UCSD-AML1 (cell line): ENCODE measurements around the gene ADORA1.
A peak's percentile ranks its signal among the peaks of the same experiment; 100 is the strongest.

ENCODE experiments used
- DNase-seq: peaks from one replicate; lab custom pipeline; 2025; ENCODE audit not compliant: unreplicated experiment; lab: John Stamatoyannopoulos, UW

ADORA1 gene

DNA sequence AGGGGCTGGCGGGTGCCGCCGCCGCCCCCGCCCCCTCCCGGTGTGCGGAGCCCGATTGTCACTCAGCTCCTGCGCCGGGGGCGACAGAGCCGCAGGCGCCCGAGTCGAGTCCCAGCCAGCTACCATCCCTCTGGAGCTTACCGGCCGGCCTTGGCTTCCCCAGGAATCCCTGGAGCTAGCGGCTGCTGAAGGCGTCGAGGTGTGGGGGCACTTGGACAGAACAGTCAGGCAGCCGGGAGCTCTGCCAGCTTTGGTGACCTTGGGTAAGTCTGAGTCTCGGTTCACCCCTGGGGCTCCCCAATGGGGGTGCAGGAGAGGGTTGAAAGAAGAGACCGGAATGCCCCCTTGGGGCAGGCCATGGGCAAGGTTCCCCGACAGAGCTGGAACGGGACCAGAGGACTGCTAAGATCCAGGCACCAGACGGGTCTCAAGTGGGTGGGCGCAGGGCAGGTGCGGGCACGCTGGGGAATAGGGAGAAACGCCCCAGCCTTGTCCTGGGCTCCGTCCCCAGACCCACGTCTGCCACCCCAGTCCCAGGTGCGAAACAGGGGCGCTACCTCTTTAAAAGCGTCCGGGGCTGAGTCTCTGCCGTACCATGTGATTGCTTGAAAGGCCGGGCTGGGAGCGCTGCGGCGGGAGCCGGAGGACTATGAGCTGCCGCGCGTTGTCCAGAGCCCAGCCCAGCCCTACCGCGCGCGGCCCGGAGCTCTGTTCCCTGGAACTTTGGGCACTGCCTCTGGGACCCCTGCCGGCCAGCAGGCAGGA is at the start of gene ADORA1:
ADORA1 (plus strand) TSS at position 61 of the 765 bp plus-strand sequence. CDS start 1,116 bp downstream, outside the sequence.
- no peak for DNase-seq

DNA sequence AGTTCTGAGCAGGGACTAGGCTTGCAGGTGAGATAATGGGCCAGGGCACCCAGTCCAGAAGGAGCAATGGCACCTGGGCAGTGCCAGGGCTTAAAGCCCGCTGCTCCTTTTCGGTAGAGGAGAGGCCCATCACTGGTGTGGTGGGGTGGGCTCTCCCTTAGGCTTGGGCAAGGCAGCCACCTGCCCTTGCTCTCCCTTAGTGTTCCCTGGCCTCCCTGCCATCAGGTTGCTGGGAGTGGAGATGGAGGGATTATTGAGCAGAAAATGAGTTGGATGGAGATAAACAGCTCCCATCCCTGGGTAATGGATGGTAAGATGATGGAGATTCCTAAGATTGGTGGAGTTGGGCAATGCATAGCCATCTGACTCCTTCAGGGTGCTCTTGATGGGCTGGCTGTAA is 49.6 kb upstream of the ADORA1 start:
- DNase-seq: no peak

DNA sequence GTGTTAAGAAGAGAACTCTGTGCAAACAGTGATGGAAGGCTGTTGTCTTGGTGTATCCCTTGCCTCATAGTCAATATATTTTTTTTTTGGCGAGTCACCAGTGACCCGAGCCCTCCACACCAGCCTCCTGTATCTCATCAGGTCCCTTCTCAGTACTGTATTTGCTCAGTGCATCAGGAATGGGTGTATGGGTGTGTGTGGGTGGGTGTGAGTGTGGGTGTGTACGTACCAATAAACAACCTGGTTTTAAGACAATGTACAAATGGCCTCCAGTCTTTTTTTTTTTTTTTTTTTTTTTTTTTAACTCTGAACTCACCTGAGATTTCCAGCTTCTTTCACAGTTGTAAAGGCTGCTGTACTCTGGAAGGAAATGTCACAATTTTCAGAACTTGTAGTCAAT is 49.0 kb upstream of the ADORA1 start:
- DNase-seq: no peak

DNA sequence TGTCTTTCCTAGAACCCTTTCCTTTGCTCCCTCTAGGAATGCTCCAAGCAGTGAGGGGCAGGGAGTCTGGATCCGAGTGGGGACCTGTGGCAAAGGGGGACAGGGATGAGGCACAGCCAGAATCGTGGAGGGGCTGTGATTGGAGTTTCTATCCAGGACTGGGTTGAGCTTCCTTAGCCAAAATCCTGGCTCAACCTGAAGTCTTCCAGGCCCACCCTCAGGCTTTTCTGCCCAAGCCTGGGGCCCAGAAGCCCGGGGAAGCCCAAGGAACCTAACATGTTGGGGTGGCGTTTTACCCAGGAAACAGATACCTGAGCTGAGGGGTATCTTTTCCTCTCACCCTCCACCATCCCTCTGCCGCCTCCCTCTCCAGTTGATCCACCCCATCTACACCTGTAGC is 47.1 kb upstream of the ADORA1 start:
- DNase-seq: no peak

DNA sequence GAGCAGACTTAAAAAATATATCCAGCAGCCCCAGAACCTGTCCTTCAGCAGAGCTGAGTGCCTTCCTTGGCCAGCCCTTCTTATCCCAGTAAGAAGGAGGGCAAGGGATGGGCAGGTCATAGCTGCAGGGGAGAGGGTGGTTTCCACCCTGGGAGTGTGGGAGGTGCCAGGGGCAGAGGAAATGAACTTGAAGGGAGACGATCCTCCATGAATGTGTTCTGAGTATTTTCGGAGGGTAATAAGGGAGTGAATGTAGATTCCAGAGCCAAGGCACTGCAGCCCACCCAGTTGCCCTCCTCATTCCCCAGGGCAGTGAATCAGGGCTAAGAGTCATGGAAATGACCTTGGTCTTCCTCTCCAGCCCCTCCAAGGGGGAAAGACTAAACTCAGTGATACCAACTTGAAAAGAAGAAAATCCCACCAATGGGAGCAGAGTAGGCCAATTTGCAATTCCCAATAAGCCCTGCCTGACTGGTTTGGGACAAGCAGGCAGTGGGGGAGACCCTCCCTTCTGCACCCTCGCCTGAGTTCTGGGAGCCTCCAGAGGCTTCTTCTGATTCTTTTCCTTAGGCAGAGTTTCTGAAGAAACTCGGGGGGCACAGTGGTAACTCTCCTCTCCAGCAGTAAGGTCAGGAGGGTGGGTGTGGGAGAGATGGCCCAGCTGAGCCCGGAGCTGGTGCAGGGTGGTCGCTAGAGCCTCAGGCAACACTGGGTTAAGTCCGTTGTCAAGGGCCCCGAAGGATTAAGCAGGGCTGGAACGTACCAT is 45.9 kb upstream of the ADORA1 start:
- DNase-seq: no peak

DNA sequence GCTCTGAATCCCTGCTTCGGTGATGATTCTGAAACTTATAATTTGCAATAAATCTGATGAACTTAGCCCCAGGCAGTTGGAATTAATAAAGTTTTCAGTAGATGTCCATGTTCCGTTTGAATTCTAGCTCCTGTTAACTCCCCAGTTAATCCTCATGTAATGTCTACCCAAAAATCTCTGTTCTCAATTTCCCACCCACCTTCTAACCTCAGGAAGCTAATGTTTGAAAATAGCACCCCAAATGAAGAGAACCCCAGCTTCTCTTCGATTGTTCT is 45.4 kb upstream of the ADORA1 start:
- no peak for DNase-seq

DNA sequence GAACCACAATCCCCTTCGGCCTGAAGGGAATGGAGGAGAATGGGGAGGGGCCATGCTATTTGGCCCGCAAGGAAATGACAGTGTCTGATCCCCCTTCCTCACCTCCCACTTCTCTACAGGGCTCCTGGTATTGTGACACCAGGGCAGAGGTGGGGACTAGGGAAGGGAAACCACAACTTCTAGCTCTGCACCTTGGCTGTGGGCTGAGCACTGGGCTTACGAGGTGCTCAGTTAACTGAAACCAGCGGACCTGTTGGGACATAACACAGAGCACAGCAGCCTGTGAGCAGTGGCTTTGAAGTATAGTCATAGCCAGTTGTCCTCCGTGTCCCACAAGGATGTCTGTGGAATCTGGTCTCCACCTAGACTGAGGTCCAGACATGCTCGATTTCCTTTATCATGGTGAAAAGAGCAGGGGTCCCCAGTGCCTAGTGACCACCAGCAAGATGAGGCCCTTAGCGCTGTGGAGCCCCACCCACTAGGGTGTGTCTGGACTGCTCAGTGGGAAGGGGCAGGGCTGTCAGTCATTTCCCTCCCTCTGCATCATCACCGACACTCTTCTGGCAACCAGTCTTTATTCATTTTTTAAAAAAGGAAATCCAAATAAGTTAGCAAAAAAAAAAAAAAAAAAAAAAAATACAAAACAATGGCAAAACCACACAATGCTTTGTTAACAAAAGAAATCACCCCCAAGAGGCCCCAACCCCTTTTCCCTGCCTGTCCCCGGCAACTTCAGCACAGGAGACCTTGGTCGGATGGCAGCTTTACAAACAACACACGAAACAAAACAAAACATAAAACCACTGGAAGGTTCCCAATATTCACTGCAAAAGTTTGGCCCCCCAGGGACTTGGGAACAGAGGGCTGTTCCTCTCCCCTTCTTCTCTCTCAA is 44.7 kb upstream of the ADORA1 start:
- no peak for DNase-seq

DNA sequence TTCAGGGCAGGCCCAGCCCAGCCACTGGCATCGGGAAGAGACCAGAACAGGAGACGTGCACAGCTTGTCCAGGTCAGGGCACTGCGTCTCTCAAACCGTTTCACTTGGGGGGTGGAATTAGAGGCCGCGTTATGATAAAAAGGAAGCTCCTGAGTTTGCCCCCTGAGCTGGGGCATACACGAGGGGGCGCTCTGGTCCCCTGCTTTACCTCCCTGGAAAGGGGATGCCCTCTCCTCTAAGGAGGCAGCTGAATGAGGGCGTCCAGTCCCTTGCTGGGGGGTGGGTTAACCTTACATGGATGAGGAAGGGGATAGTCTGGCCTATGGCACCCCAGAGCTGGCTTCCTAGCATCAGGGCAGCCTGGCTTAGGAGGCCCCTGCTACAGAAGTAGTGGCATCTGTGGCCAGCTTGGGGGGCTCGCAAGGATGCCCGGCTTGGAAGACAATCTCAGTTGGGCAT is 44.0 kb upstream of the ADORA1 start:
- DNase-seq: no peak

DNA sequence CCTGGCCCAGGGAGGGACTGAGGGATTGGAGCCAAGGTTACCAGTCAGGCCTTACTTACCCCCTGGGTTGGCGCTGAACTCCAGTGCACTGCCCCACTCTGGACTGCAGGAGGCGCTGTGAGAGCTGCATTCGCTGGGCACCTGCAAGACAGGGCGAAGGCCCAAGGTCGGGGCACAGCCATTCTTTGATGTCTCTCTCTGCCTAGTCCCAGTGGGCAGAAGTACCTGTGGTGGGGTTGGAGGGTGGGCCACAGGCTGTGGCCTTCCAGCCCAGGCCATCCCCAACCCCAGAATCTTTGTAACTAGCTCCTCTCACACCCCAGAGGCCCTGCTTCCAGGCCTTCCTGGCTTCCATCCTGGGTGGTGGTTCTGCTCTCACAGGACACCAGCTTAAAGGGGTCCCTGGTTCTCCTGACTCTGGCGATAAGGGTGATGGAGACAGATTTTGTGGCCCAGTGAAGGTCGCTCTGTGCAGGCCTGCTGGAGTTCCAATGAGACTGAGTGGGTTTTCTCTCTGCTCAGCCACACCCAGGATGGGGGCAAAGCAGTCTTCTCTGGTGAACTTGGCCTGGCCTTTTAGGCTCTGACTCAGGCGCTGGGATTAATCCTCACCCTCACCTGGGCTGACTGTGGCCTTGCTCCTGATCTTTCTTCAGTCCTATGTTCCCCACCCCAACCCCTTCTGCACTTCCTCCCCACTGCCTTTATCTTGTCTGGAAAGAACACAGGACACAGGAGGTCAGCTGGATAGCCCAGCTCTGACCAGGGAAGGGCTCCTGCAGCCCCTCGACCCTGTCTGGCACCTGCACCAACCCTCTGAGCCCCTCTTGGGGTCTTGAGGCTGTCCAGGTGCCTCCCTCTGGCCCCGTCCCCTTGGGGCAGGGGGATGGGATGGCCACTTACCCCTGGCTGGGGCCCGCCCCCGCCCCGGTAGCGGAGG is 42.7 kb upstream of the ADORA1 start:
- peak; percentile 49 for DNase-seq

DNA sequence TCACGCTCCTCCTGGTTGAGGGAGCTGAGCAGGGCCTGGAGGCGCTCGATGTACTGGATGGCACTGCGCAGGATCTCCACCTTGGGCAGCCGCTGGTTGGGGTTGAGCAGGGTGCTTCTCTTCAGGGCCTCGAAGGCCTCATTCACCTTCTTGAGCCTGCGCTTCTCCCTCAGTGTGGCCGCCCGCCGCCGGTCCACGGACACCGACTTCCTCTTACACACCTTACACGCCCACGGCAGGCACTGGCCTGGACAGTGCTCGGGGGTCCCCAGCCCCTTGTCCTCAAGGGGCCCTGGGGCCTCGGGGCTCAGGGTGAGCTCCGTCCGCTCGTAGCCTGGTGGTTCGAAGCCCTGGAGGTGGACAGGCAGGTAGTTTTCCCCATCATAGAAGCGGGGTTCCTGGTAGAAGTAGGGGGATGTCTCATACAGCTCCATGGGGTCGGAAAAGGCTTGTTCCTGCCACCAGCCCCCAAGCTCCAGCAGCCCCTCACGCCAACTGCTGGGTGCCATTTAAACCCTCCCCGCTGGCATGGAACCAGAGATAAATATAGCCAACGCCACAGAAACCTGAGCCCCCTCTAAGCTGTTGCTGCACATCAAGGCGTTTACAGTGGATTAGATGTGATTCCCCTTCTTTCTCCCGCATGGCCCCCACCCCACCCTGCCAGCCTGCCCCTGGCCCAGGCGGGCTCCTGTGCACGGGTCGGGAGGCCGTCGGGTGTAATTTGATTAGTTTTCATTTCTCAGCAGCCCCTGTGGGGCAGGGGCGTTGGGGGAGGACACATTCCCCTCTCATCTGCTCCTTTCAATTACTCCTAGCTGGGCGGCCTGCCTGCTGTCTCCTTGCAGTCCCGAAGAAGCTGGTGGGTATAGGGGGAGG is 41.8 kb upstream of the ADORA1 start, which contains the start of gene MYOG:
MYOG (minus strand) TSS at position 485 of the 879 bp plus-strand sequence; CDS start at position 434, 51 bp downstream.
- no peak for DNase-seq

DNA sequence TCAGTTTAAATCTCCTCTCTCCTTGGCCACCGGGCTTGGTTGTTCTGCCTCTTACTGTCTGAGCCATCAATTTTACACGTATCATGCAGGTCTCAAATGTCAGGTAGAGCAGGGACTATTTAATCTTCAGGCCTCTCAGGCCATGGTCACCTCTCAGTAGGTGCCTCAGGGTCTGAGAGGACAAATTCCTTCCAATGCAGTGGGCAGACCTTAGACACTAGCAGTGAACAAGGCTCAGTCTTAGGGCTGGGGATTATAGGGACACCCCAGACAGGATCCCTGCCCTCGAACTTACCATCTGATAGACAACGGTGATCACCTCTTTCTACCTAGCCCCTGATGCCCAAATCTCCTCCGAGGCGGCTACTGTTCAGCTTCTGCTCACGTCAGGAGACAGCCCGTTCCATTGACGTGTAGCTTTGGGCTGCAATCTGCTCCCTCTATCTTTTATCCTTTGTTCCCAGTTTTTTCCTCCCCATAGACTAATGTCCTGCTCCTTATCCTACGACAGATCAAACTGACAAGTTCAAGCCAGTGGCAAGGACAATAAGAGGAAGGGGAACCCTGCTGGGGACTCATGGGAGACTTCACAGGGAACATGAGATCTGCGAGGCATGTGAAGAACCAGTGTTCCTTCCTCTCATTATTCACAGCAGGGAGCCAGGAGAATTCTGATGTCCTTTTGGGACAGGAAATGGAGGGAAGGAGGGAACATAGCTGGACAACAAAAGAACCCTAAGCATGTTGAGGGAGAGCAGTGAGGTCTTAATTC is 40.3 kb upstream of the ADORA1 start:
- no peak for DNase-seq

DNA sequence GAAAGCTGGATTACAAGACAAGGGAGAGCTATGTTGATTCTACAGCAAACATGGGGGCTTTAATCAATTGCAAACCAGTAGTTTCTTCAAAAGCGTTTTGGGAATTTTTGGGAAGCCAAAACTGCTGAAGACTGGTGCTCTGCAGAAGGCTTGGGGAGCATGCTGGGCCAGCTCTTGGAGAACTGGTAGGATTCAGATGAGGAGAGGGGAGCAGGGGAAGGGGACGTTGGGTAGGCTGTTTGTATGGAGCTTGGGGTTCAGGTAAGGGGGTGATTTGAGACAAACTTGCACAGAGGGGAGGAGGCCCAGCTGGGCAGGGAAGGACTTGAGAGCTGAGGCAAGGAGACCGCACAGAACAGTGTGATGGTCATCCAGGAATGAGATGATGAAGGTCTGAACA is 39.1 kb upstream of the ADORA1 start:
- DNase-seq: no peak

DNA sequence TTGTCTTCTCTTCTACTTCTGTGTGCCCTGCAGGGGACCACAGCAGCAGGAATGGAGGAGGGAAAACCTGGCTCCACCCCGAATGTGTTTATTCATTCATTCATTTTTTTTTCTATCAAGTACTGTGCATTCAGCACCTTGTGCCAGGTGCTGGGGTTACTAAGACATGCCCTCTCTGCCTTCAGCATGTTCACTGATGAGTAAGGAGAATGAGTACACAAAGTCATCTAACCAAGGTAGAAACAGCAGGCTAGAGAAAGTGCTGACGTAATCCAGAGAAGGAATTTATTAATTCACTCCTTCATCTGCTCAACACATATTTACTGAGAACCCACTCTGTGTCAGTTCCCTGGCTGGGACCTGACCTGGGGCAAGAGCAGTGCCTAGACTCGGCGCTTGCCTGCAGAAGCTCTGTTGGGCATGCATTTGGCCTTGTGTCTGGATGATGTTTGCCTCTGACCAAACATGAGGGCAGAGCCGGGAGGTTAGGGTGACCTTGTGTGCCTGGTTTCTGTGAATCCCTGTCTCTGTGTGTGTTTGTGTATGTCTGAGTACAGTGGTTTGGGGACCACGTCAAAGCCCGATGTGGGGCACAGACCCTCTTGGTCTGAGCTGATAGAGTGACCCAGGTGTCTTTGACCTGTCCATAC is 38.4 kb upstream of the ADORA1 start:
- no peak for DNase-seq

DNA sequence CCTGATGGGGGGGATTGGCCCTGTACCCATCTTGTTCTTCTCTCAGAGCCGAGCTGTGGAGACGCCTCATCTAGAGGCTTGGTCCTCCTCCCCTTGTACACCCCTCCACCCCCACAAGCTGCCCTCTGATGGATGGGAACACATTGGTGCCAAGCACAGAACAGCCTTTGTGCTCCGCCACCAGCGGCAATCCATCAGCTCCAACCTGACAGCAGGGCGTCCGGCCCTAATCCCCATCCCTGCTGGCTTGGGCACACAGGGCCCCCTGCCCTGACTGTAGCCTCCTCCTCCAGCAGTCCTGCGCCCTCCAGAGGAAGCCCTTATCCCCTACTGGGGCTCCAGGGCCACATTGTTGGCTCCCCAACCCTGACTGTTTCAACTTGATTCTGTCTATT is 37.9 kb upstream of the ADORA1 start:
- no peak for DNase-seq

DNA sequence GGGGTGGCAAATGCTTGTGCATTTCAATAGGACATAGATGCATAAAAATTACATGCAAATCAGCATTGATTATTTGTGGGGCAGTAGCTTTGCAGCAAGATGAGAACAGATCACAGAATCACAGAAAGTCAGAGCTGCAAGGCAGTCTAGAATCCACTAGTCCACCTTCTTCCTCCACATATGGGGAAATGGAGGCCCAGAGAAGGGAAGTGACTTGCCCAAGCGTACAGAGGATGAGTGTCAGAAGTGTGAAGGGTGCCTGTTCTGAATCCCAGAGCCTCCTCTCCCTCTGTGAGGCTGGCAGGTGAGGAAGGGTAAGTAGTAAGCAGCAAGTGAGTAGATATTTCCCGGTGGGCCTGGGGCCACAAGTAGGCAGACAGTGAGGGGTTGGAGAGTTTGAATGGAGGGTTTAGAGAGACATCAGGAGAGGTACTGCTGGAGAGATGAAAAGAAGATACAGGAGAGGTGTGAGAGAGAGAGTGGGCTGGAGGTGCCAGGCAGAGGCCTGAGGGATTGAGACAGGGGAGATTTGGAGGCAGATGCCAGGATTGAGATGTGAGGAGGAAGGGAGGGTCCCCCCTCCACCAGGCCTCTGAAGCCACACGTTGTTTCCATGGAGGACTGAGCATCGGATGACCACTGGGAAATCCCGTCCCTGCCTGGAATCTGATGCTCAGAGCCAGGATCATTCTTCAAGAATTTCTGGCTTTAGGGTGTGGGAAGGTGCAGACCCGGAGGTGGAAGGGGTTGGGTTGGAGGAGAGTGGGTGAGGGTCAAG is 36.9 kb upstream of the ADORA1 start:
- no peak for DNase-seq

DNA sequence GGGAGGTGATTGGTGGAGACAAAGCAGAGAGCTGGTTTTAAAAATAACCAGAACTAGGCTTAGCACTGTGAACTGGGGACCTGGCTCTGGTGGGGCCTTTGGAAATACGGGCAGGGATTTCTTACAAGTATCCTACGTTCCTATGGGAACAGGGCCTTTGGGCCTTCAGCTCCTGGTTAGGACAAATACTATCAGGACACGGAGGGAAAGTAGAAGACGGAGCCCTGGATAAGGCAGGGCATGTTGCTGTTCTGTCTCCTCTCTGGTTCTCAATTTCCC is 36.4 kb upstream of the ADORA1 start:
- DNase-seq: no peak

DNA sequence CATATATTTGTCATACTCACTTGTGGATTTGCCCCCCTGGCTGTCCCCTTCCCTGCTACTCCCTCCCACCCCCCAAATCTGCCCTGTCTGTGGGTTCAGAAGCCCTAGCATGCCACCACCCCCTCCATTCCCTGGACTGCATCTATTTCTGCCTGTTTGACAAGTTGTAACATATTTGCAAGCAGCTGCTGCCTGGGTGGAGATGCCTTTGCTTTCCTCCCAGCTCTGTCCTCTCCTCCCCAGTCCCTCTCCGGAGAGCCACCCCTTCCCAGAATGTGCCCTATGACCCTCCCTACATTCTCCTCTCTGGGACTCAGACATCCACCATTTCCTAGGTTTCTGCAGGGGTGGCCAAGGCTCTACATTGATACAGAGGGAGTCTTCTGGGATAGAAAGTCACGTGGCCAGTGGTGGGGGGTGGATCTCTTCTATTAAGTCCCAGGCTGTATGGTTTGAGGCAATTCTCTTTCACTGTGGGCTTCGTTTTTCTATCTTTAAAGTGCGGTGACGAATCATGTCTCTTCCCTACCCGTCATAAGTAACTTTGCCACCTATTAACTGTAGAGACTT is 35.7 kb upstream of the ADORA1 start:
- no peak for DNase-seq
